H1 (cell line): ENCODE measurements around the gene DIPK1B. TPM values are rescaled to one million over a fixed set of nuclear protein-coding genes. Genes with fewer than 3 reads are reported as not detected.
A peak's percentile ranks its signal among the peaks of the same experiment; 100 is the strongest.

ENCODE experiments used
- CTCF ChIA-PET: fragments of 300-600 bp; sonication (Branson Sonifier 250); formaldehyde crosslinking; loops from one replicate; lab custom pipeline; 2021; ENCODE audit not compliant: partially characterized antibody; lab: Charles Lee
- POLR2A ChIA-PET: fragments of 300-600 bp; sonication (Branson Sonifier 250); formaldehyde crosslinking; loops from one replicate; lab custom pipeline; 2021; ENCODE audit warnings: inconsistent platforms; ENCODE audit not compliant: partially characterized antibody; lab: Charles Lee
- DNase-seq, 2 experiments: peaks; one replicate each; pipeline versions ENCODE4 v3.0.0 to v3.0.0-alpha.2; 2010 to 2022; ENCODE audit warnings: low spot score in 2 of 2, low read depth in 1 of 2, mixed read lengths in 1 of 2
- FAIRE-seq: peaks from 2 replicates; lab custom pipeline; 2011; peaks lifted over from hg19 to GRCh38; lab: Jason Lieb, UNC
- H2AFZ ChIP-seq: 2 replicates; pipeline ENCODE4 v1.8.1; 2012; ENCODE audit warnings: low read length, inconsistent platforms
- H2AK5ac ChIP-seq: 2 replicates; pipeline ENCODE4 v1.6.1; 2013; ENCODE audit warnings: low read depth, low read length
- H2BK120ac ChIP-seq: replicated peaks from 2 replicates; pipeline ENCODE3; 2013; ENCODE audit warnings: low read depth, low read length, inconsistent platforms
- H2BK12ac ChIP-seq: 2 replicates; pipeline ENCODE4 v1.6.1; 2013; ENCODE audit warnings: low read depth, low read length
- H2BK15ac ChIP-seq: 2 replicates; pipeline ENCODE4 v1.6.1; 2013; ENCODE audit warnings: low read length
- H2BK20ac ChIP-seq: 2 replicates; pipeline ENCODE4 v1.6.1; 2013; ENCODE audit warnings: low read length
- H2BK5ac ChIP-seq: 2 replicates; pipeline ENCODE4 v1.6.1; 2013; ENCODE audit warnings: low read depth, low read length
- H3K14ac ChIP-seq: 2 replicates; pipeline ENCODE4 v1.6.1; 2013; ENCODE audit warnings: inconsistent platforms; ENCODE audit not compliant: insufficient read length
- H3K18ac ChIP-seq: 2 replicates; pipeline ENCODE4 v1.6.1; 2013; ENCODE audit warnings: low read length; ENCODE audit errors: extremely low read depth
- H3K23ac ChIP-seq: 2 replicates; pipeline ENCODE4 v1.6.1; 2013; ENCODE audit warnings: inconsistent platforms; ENCODE audit not compliant: insufficient read length
- H3K23me2 ChIP-seq: 2 replicates; pipeline ENCODE4 v1.6.1; 2013; ENCODE audit warnings: low read depth, low read length
- H3K27ac ChIP-seq: 2 replicates; pipeline ENCODE4 v1.6.1; 2011; ENCODE audit warnings: low read depth, low read length, inconsistent platforms
- H3K27me3 ChIP-seq, 4 experiments: replicated peaks in 1 of 4; 1 replicate in 1 of 4; 2 replicates in 3 of 4; pipeline versions ENCODE4 v1.6.1 to v1.8.1; 2011 to 2013; ENCODE audit warnings: low read length in 3 of 4, mild to moderate bottlenecking in 3 of 4, inconsistent platforms in 2 of 4, mixed read lengths in 2 of 4, moderate library complexity in 1 of 4; ENCODE audit not compliant: control insufficient read depth in 3 of 4, insufficient read depth in 3 of 4; ENCODE audit errors: extremely low read depth in 1 of 4
- H3K36me3 ChIP-seq, 4 experiments: 2 replicates each; pipeline versions ENCODE4 v1.6.1 to v1.8.1; 2011 to 2013; ENCODE audit warnings: mild to moderate bottlenecking in 4 of 4, low read length in 3 of 4, moderate library complexity in 2 of 4, control low read depth in 1 of 4, inconsistent platforms in 1 of 4; ENCODE audit not compliant: insufficient read depth in 4 of 4, control insufficient read depth in 2 of 4
- H3K4ac ChIP-seq: replicated peaks from 2 replicates; pipeline ENCODE3; 2013; ENCODE audit warnings: low read length, low read depth, mixed read lengths, inconsistent platforms; ENCODE audit not compliant: insufficient read length
- H3K4me1 ChIP-seq, 4 experiments: replicated peaks in 1 of 4; 1 replicate in 1 of 4; 2 replicates in 3 of 4; pipeline versions ENCODE4 v1.6.1 to v1.8.1; 2011 to 2013; ENCODE audit warnings: low read length in 3 of 4, inconsistent platforms in 2 of 4, mixed read lengths in 1 of 4; ENCODE audit not compliant: insufficient read depth in 4 of 4, control insufficient read depth in 3 of 4
- H3K4me2 ChIP-seq, 2 experiments: 2 replicates each; pipeline versions ENCODE4 v1.6.1 to v1.8.1; 2011 to 2013; ENCODE audit warnings: low read depth in 2 of 2, low read length in 2 of 2, control low read depth in 1 of 2, inconsistent platforms in 1 of 2, mild to moderate bottlenecking in 1 of 2; ENCODE audit not compliant: insufficient read depth in 1 of 2
- H3K4me3 ChIP-seq, 4 experiments: fragments of 200-600, 300-600 bp in 1 of 4; sonication (generic), shearing (Covaris generic), sonication (Bioruptor Twin) in 1 of 4; 2 replicates each; pipeline versions ENCODE4 v1.5.1 to v1.8.1; 2011 to 2016; ENCODE audit warnings: low read length in 4 of 4, low read depth in 3 of 4, control low read depth in 2 of 4, inconsistent platforms in 2 of 4, mild to moderate bottlenecking in 2 of 4, mixed read lengths in 1 of 4, moderate library complexity in 1 of 4; ENCODE audit not compliant: insufficient read depth in 2 of 4; ENCODE audit errors: extremely low read depth in 1 of 4
- H3K56ac ChIP-seq: replicated peaks from 2 replicates; pipeline ENCODE3; 2013; ENCODE audit warnings: low read depth, mild to moderate bottlenecking, mixed read lengths, low read length, inconsistent platforms; ENCODE audit not compliant: insufficient read length
- H3K79me1 ChIP-seq: 2 replicates; pipeline ENCODE4 v1.6.1; 2013; ENCODE audit warnings: low read depth, low read length, control low read depth
- H3K79me2 ChIP-seq, 2 experiments: 2 replicates each; pipeline versions ENCODE4 v1.6.1 to v1.8.1; 2012 to 2013; ENCODE audit warnings: low read length in 2 of 2, mild to moderate bottlenecking in 2 of 2, inconsistent platforms in 1 of 2; ENCODE audit not compliant: insufficient read depth in 2 of 2, control insufficient read depth in 1 of 2
- H3K9ac ChIP-seq, 4 experiments: replicated peaks in 1 of 4; 1 replicate in 1 of 4; 2 replicates in 3 of 4; pipeline versions ENCODE4 v1.6.1 to v1.8.1; 2011 to 2013; ENCODE audit warnings: low read depth in 3 of 4, low read length in 3 of 4, control low read depth in 2 of 4, mild to moderate bottlenecking in 2 of 4, moderate library complexity in 2 of 4, inconsistent platforms in 1 of 4; ENCODE audit errors: extremely low read depth in 1 of 4
- H3K9me3 ChIP-seq, 2 experiments: 2 replicates each; pipeline versions ENCODE4 v1.6.1 to v1.8.1; 2012 to 2013; ENCODE audit warnings: mild to moderate bottlenecking in 2 of 2, moderate library complexity in 2 of 2, control low read depth in 1 of 2, inconsistent platforms in 1 of 2, low read depth in 1 of 2, low read length in 1 of 2, mixed read lengths in 1 of 2; ENCODE audit not compliant: insufficient read depth in 2 of 2
- H4K20me1 ChIP-seq, 2 experiments: replicated peaks in 1 of 2; 2 replicates each; pipeline versions ENCODE3 to v1.8.1; 2011 to 2013; ENCODE audit warnings: inconsistent platforms in 2 of 2, low read length in 2 of 2, mild to moderate bottlenecking in 1 of 2; ENCODE audit not compliant: insufficient read depth in 2 of 2, control insufficient read depth in 1 of 2
- H4K5ac ChIP-seq: 2 replicates; pipeline ENCODE4 v1.6.1; 2013; ENCODE audit warnings: low read length, low read depth, mixed read lengths, inconsistent platforms; ENCODE audit not compliant: insufficient read length
- H4K8ac ChIP-seq: 2 replicates; pipeline ENCODE4 v1.8.0; 2013; ENCODE audit warnings: mild to moderate bottlenecking, moderate library complexity, low read length, inconsistent platforms; ENCODE audit not compliant: insufficient read depth; ENCODE audit errors: extremely low read depth
- H4K91ac ChIP-seq: replicated peaks from 2 replicates; pipeline ENCODE3; 2013; ENCODE audit warnings: low read length, mixed read lengths, inconsistent platforms; ENCODE audit not compliant: insufficient read length
- CEBPB ChIP-seq: IDR thresholded peaks from 2 replicates; pipeline ENCODE4 v1.6.1; 2012; ENCODE audit warnings: low read depth, low read length
- CTBP2 ChIP-seq: IDR thresholded peaks from 2 replicates; pipeline ENCODE4 v1.7.0; 2011; ENCODE audit warnings: borderline replicate concordance, mild to moderate bottlenecking, moderate library complexity, mixed read lengths, low read length; ENCODE audit not compliant: insufficient read depth, insufficient read length
- KDM1A ChIP-seq: fragments of 200-600, 300-600 bp; sonication (generic); IDR thresholded peaks from 2 replicates; pipeline ENCODE4 v1.7.1; 2016; ENCODE audit warnings: mild to moderate bottlenecking, low read length, borderline replicate concordance
- KDM4A ChIP-seq: IDR thresholded peaks from one replicate; pipeline ENCODE4 v1.7.1; 2012; ENCODE audit warnings: low read depth, mild to moderate bottlenecking, moderate library complexity, low read length, inconsistent platforms; ENCODE audit not compliant: severe bottlenecking
- MAX ChIP-seq: IDR thresholded peaks from 2 replicates; pipeline ENCODE4 v1.6.1; 2012; ENCODE audit warnings: inconsistent platforms
- RBBP5 ChIP-seq: IDR thresholded peaks from 2 replicates; pipeline ENCODE4 v1.7.1; 2012; ENCODE audit warnings: low read depth, mild to moderate bottlenecking, inconsistent platforms, low read length, moderate library complexity, borderline replicate concordance
- RNF2 ChIP-seq: fragments of 200-900, 300-1000 bp; sonication (generic); IDR thresholded peaks from 2 replicates; pipeline ENCODE4 v1.7.1; 2016; ENCODE audit warnings: borderline replicate concordance, low read depth, mild to moderate bottlenecking, antibody characterized with exemption, low read length; ENCODE audit not compliant: poor library complexity, severe bottlenecking; ENCODE audit errors: missing control alignments
- TAF7 ChIP-seq: optimal IDR thresholded peaks from 2 replicates; pipeline ENCODE3; 2011; ENCODE audit warnings: low read depth, mild to moderate bottlenecking, inconsistent platforms, low read length, moderate library complexity, borderline replicate concordance
- WGBS, 2 experiments: shearing (Covaris generic) in 1 of 2; methylation state at CpG; one replicate each; pipeline versions ENCODE4 v1.1.6 to v1.1.7; 2013 to 2015; ENCODE audit warnings: low lambda C conversion rate in 2 of 2, mixed read lengths in 2 of 2, inconsistent platforms in 1 of 2, low coverage in 1 of 2, missing lambda C conversion rate in 1 of 2; ENCODE audit not compliant: insufficient replicate concordance in 2 of 2, insufficient coverage in 1 of 2, insufficient read length in 1 of 2; ENCODE audit errors: extremely low coverage in 1 of 2, missing lambda C conversion rate in 1 of 2; 5-methylcytosine and 5-hydroxymethylcytosine counted together
- polyA plus RNA-seq, 7 experiments: library from polyadenylated mRNA; depleted of rRNA in 3 of 7; stranded (reverse) in 5 of 7; unstranded in 2 of 7; fragments of >200 nt in 5 of 7; fragments of 200-250 nt in 2 of 7; gene quantifications; 1 replicate in 5 of 7; 2 replicates in 1 of 7; 4 replicates in 1 of 7; pipeline versions ENCODE4 v1.2.1 to v1.2.3, GENCODE V29; 2011 to 2013; ENCODE audit warnings: missing spikeins in 2 of 7, mixed read lengths in 2 of 7
- total RNA-seq: library from RNA; stranded (reverse); fragmentation: NEBNext Ultra II Directional; extraction: Animal tissue kit (Norgen Biotek cat#: 25700); gene quantifications from 2 replicates; pipeline ENCODE4 v1.2.1, GENCODE V29; 2021
- TF ChIP-seq, protein P1 (sequence below): IDR thresholded peaks from 2 replicates; pipeline ENCODE4 v1.6.1; 2012; ENCODE audit warnings: inconsistent platforms

DIPK1B gene
- total and polyA plus RNA-seq, 2 of the 8 experiments (the other 6 are each of a cell fraction or from before 2014, with no cell fraction given) = 32.3 to 64.8 TPM

DNA sequence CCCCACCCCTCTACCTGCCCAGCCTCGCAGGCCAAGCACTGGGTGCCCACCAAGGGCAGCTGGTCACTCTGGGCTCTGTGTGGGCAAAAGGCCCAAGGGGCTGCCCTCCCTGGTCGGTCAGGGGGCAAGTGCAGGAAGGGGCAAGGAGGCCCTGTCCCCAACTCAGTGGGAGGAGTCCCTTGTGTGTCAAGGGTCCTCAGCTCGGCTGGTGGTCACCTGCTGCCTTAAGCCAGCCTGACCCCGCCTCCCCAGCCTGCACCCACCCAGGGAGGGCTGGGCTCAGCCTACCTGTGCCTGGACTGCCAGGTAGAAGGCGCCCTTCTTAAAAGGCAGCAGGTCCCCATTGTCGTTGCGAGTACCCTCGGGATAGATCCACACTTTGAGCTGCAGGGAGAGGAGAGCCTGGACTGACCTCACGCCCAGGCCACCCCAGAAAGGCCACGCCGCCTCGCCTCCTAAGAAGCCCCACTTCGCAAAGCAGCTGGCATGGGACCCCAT, 36.0 kb upstream of the DIPK1B start:
- no peak overlapping the region for H4K5ac ChIP-seq
- TF ChIP-seq TAF7 (no peak), RBBP5 (no peak), MAX (no peak), CEBPB (no peak), KDM4A (no peak), CTBP2 (no peak), KDM1A (no peak), RNF2 (no peak)
- TF ChIP-seq, protein P1, sequence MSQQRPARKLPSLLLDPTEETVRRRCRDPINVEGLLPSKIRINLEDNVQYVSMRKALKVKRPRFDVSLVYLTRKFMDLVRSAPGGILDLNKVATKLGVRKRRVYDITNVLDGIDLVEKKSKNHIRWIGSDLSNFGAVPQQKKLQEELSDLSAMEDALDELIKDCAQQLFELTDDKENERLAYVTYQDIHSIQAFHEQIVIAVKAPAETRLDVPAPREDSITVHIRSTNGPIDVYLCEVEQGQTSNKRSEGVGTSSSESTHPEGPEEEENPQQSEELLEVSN = no peak
- TF ChIP-seq, all 59 proteins: peak for 0
- peaks cover 0 to 4% (median 0%) of the 10 kb centered on the region in 4 experiments; a peak in 1 of 7 replicates for H3K4me1 ChIP-seq
- DNase-seq = no peak
- no peaks in the 10 kb centered on the region for H3K27me3 ChIP-seq
- no peak overlapping the region for H3K9ac ChIP-seq
- H3K14ac ChIP-seq = no peak overlapping the region
- 91% methylated on average over 13 of the region's 13 CpGs; no CpG with 5 or more reads in 1 of the 2 experiments for whole genome bisulfite sequencing, 2 experiments
- no peak overlapping the region for H4K91ac ChIP-seq
- no peaks in the 10 kb centered on the region for H3K9me3 ChIP-seq
- H3K36me3 ChIP-seq = no peaks in the 10 kb centered on the region; a peak in 2 of 8 replicates
- H2BK12ac ChIP-seq = no peak overlapping the region
- H3K23ac ChIP-seq = no peak overlapping the region
- H2AFZ ChIP-seq = no peak overlapping the region
- H3K56ac ChIP-seq = no peak overlapping the region
- H3K79me1 ChIP-seq = no peaks in the 10 kb centered on the region
- no peak overlapping the region for H3K4me2 ChIP-seq
- H2AK5ac ChIP-seq = no peak overlapping the region
- ChIA-PET CTCF (interaction anchor here (0.7 to 6.5 kb wide), 12 partner anchors 9 to 1459 kb away, joined by 3 to 125 read pairs (median 6); partner anchors contain the start of gene AGPAT2), POLR2A (interaction anchor here (0.7 to 1.2 kb wide), 4 partner anchors 8 to 52 kb away, joined by 3 to 4 read pairs (median 3); no protein-coding TSS in a partner anchor)
- H3K27ac ChIP-seq = no peak overlapping the region
- peaks cover 0 to 2% of the 10 kb centered on the region in 2 experiments for H4K20me1 ChIP-seq
- no peak overlapping the region for H2BK120ac ChIP-seq
- H2BK5ac ChIP-seq = no peak overlapping the region
- H3K79me2 ChIP-seq = no peaks in the 10 kb centered on the region
- FAIRE-seq = no peak
- no peaks in the 10 kb centered on the region for H3K23me2 ChIP-seq
- H4K8ac ChIP-seq = peak overlapping the region; percentile 25; the same call in 1 of the 2 replicates
- no peak overlapping the region for H2BK15ac ChIP-seq
- no peak overlapping the region for H2BK20ac ChIP-seq
- no peak overlapping the region for H3K18ac ChIP-seq
- no peak overlapping the region for H3K4ac ChIP-seq
- H3K4me3 ChIP-seq = no peak overlapping the region
